Neuronal stem cell (in vitro differentiated cells): ENCODE measurements around the gene PPM1M.

ENCODE experiments used
- DNase-seq: peaks from one replicate; pipeline ENCODE4 v3.0.0-alpha.2; 2013; ENCODE audit warnings: low spot score
- H2AFZ ChIP-seq: one replicate; pipeline ENCODE4 v1.6.1; 2013; ENCODE audit warnings: mild to moderate bottlenecking, low read length, inconsistent platforms
- H2AK5ac ChIP-seq: 2 replicates; pipeline ENCODE4 v1.6.1; 2013; ENCODE audit warnings: low read depth, mild to moderate bottlenecking, inconsistent platforms, low read length, moderate library complexity, mixed read lengths
- H2BK120ac ChIP-seq: 2 replicates; pipeline ENCODE4 v1.6.1; 2013; ENCODE audit warnings: low read depth, mild to moderate bottlenecking, inconsistent platforms, low read length, moderate library complexity, mixed read lengths
- H2BK12ac ChIP-seq: one replicate; pipeline ENCODE4 v1.6.1; 2013; ENCODE audit warnings: low read length, inconsistent platforms
- H2BK15ac ChIP-seq: 2 replicates; pipeline ENCODE4 v1.6.1; 2013; ENCODE audit warnings: mild to moderate bottlenecking, low read length, inconsistent platforms, mixed read lengths
- H2BK5ac ChIP-seq: one replicate; pipeline ENCODE4 v1.6.1; 2013; ENCODE audit warnings: inconsistent platforms, mild to moderate bottlenecking, low read length, moderate library complexity
- H3K14ac ChIP-seq: one replicate; pipeline ENCODE4 v1.6.1; 2013; ENCODE audit warnings: low read length, inconsistent platforms
- H3K18ac ChIP-seq: 2 replicates; pipeline ENCODE4 v1.6.1; 2013; ENCODE audit warnings: low read length, inconsistent platforms
- H3K23ac ChIP-seq: 2 replicates; pipeline ENCODE4 v1.6.1; 2013; ENCODE audit warnings: low read depth, mild to moderate bottlenecking, mixed read lengths, low read length, inconsistent platforms; ENCODE audit not compliant: poor library complexity
- H3K27ac ChIP-seq: replicated peaks from 3 replicates; pipeline ENCODE4 v1.5.1; 2013; ENCODE audit warnings: low read length, inconsistent platforms
- H3K27me3 ChIP-seq, 3 experiments: 2 replicates each; pipeline ENCODE4 v1.6.1; 2013; ENCODE audit warnings: low read length in 3 of 3, mild to moderate bottlenecking in 2 of 3, inconsistent platforms in 1 of 3, low read depth in 1 of 3, mixed read lengths in 1 of 3, moderate library complexity in 1 of 3; ENCODE audit not compliant: control insufficient read depth in 3 of 3, insufficient read depth in 3 of 3
- H3K36me3 ChIP-seq, 2 donors: replicated peaks in 1 of 2; 2 replicates each; pipeline ENCODE4 v1.6.1; 2013; ENCODE audit warnings: low read length in 2 of 2; ENCODE audit not compliant: control insufficient read depth in 2 of 2, insufficient read depth in 2 of 2
- H3K4ac ChIP-seq: 2 replicates; pipeline ENCODE4 v1.6.1; 2013; ENCODE audit warnings: inconsistent platforms, mild to moderate bottlenecking, low read length, moderate library complexity
- H3K4me1 ChIP-seq, 2 donors: 1 replicate in 1 of 2; 2 replicates in 1 of 2; pipeline ENCODE4 v1.6.1; 2013; ENCODE audit warnings: low read length in 2 of 2, low read depth in 1 of 2; ENCODE audit not compliant: control insufficient read depth in 2 of 2, insufficient read depth in 1 of 2
- H3K4me2 ChIP-seq: one replicate; pipeline ENCODE4 v1.6.1; 2013; ENCODE audit warnings: mild to moderate bottlenecking, low read length, inconsistent platforms; ENCODE audit not compliant: insufficient read depth, poor library complexity, severe bottlenecking
- H3K4me3 ChIP-seq, 2 donors: 2 replicates each; pipeline ENCODE4 v1.5.1; 2013; ENCODE audit warnings: low read length in 2 of 2, mild to moderate bottlenecking in 2 of 2, inconsistent platforms in 1 of 2, moderate library complexity in 1 of 2
- H3K79me1 ChIP-seq: one replicate; pipeline ENCODE4 v1.6.1; 2013; ENCODE audit warnings: low read depth, mild to moderate bottlenecking, inconsistent platforms, low read length, moderate library complexity
- H3K9ac ChIP-seq: one replicate; pipeline ENCODE4 v1.6.1; 2013; ENCODE audit warnings: mild to moderate bottlenecking, low read depth, low read length, inconsistent platforms; ENCODE audit not compliant: poor library complexity
- H3K9me3 ChIP-seq, 2 donors: replicated peaks in 1 of 2; 2 replicates each; pipeline versions ENCODE3 to v1.6.1; 2013; ENCODE audit warnings: low read length in 2 of 2, mild to moderate bottlenecking in 2 of 2, inconsistent platforms in 1 of 2, low read depth in 1 of 2, mixed read lengths in 1 of 2, moderate library complexity in 1 of 2; ENCODE audit not compliant: control insufficient read depth in 2 of 2, insufficient read depth in 1 of 2
- H4K8ac ChIP-seq: one replicate; pipeline ENCODE4 v1.6.1; 2013; ENCODE audit warnings: low read depth, mild to moderate bottlenecking, inconsistent platforms, low read length, moderate library complexity
- H4K91ac ChIP-seq: one replicate; pipeline ENCODE4 v1.6.1; 2013; ENCODE audit warnings: low read length, low read depth, mild to moderate bottlenecking, inconsistent platforms; ENCODE audit not compliant: poor library complexity
- WGBS, 2 donors: extraction: QIAGEN DNeasy Blood & Tissue Kit; methylation state at CpG; one replicate each; pipeline ENCODE4 v1.1.7; 2013; ENCODE audit warnings: missing lambda C conversion rate in 2 of 2, mixed read lengths in 1 of 2; ENCODE audit not compliant: insufficient read length in 2 of 2, insufficient replicate concordance in 1 of 2; ENCODE audit errors: extremely low coverage in 2 of 2; 5-methylcytosine and 5-hydroxymethylcytosine counted together

PPM1M gene

GRCh38 chr3:52246728-52247408 is 1.3 kb downstream of the PPM1M start:
- DNase-seq, result no peak
- no peaks in the 10 kb centered on the region for H3K79me1 ChIP-seq
- H2BK12ac ChIP-seq, result no peak overlapping the region
- no peak overlapping the region for H4K91ac ChIP-seq
- H4K8ac ChIP-seq, result no peak overlapping the region
- no peak overlapping the region for H2BK120ac ChIP-seq
- no peak overlapping the region for H3K4ac ChIP-seq
- H3K4me1 ChIP-seq, result peaks cover 0 to 5% of the 10 kb centered on the region in 2 donors
- no peak overlapping the region for H3K4me2 ChIP-seq
- no peak overlapping the region for H3K4me3 ChIP-seq
- no peak overlapping the region for H3K18ac ChIP-seq
- peak overlapping the region; percentile 48 for H2AK5ac ChIP-seq
- peaks cover 4 to 7% of the 10 kb centered on the region in 2 donors for H3K9me3 ChIP-seq
- peaks cover 4 to 31% of the 10 kb centered on the region in 2 donors for H3K36me3 ChIP-seq
- peak overlapping the region; percentile 86 for H3K23ac ChIP-seq
- peak overlapping the region; percentile 10 for H2BK5ac ChIP-seq
- WGBS, 2 donors, result no CpG with 5 or more reads among the region's 14 CpGs
- H3K27ac ChIP-seq, result no peak overlapping the region
- H3K9ac ChIP-seq, result no peak overlapping the region
- H2AFZ ChIP-seq, result no peak overlapping the region
- H2BK15ac ChIP-seq, result no peak overlapping the region
- H3K14ac ChIP-seq, result no peak overlapping the region
- H3K27me3 ChIP-seq, result peaks cover 0 to 26% (median 0%) of the 10 kb centered on the region in 3 experiments

GRCh38 chr3:52247409-52248164 is 2.0 kb downstream of the PPM1M start:
- Histone ChIP-seq H3K4me1 (peaks cover 0 to 5% of the 10 kb centered on the region in 2 donors), H2BK120ac (no peak overlapping the region), H3K4me3 (no peak overlapping the region), H2BK12ac (no peak overlapping the region), H2BK15ac (no peak overlapping the region), H2AK5ac (no peak overlapping the region), H3K23ac (no peak overlapping the region), H3K9me3 (peaks cover 4 to 7% of the 10 kb centered on the region in 2 donors), H4K91ac (no peak overlapping the region), H3K4me2 (no peak overlapping the region), H3K27ac (no peak overlapping the region), H3K27me3 (peaks cover 0 to 26% (median 0%) of the 10 kb centered on the region in 3 experiments), H3K18ac (no peak overlapping the region), H4K8ac (no peak overlapping the region), H2AFZ (no peak overlapping the region), H3K14ac (no peak overlapping the region), H2BK5ac (no peak overlapping the region), H3K9ac (no peak overlapping the region), H3K79me1 (no peaks in the 10 kb centered on the region), H3K4ac (no peak overlapping the region), H3K36me3 (peaks cover 4 to 38% of the 10 kb centered on the region in 2 donors)
- WGBS, 2 donors, result no CpG with 5 or more reads among the region's 7 CpGs
- no peak for DNase-seq

GRCh38 chr3:52248165-52248541 is 2.6 kb downstream of the PPM1M start:
- H4K8ac ChIP-seq, result no peak overlapping the region
- H3K36me3 ChIP-seq, result peaks cover 6 to 44% of the 10 kb centered on the region in 2 donors
- H4K91ac ChIP-seq, result no peak overlapping the region
- no peak overlapping the region for H3K14ac ChIP-seq
- no peak overlapping the region for H3K18ac ChIP-seq
- no peak overlapping the region for H3K9ac ChIP-seq
- no peak overlapping the region for H3K27ac ChIP-seq
- no peak overlapping the region for H2BK5ac ChIP-seq
- H3K79me1 ChIP-seq, result no peaks in the 10 kb centered on the region
- no peak overlapping the region for H2BK12ac ChIP-seq
- H2BK15ac ChIP-seq, result no peak overlapping the region
- H3K9me3 ChIP-seq, result peaks cover 4 to 7% of the 10 kb centered on the region in 2 donors
- no peak overlapping the region for H2AFZ ChIP-seq
- no peak overlapping the region for H2AK5ac ChIP-seq
- no peak overlapping the region for H3K4me3 ChIP-seq
- H3K23ac ChIP-seq, result no peak overlapping the region
- H3K4me2 ChIP-seq, result no peak overlapping the region
- peaks cover 0 to 26% (median 0%) of the 10 kb centered on the region in 3 experiments for H3K27me3 ChIP-seq
- no CpG with 5 or more reads among the region's 10 CpGs for WGBS, 2 donors
- H3K4ac ChIP-seq, result no peak overlapping the region
- peaks cover 0 to 5% of the 10 kb centered on the region in 2 donors for H3K4me1 ChIP-seq
- DNase-seq, result no peak
- no peak overlapping the region for H2BK120ac ChIP-seq

- no peaks in the 10 kb centered on the region for H3K9me3 ChIP-seq
- no peaks in the 10 kb centered on the region for H3K79me1 ChIP-seq
- H3K4me2 ChIP-seq, result no peak overlapping the region
- DNase-seq, result no peak
- H2AFZ ChIP-seq, result no peak overlapping the region
- H2BK15ac ChIP-seq, result no peak overlapping the region
- no peak overlapping the region for H3K27ac ChIP-seq
- no peak overlapping the region for H3K9ac ChIP-seq
- H4K91ac ChIP-seq, result no peak overlapping the region
- H3K27me3 ChIP-seq, result peaks cover 0 to 25% (median 0%) of the 10 kb centered on the region in 3 experiments
- WGBS, 2 donors, result no CpG with 5 or more reads among the region's 10 CpGs
- H2AK5ac ChIP-seq, result no peak overlapping the region
- H4K8ac ChIP-seq, result no peak overlapping the region
- H3K18ac ChIP-seq, result no peak overlapping the region
- H3K14ac ChIP-seq, result no peak overlapping the region
- H3K36me3 ChIP-seq, result peaks cover 13 to 52% of the 10 kb centered on the region in 2 donors
- H3K4ac ChIP-seq, result no peak overlapping the region
- no peak overlapping the region for H2BK5ac ChIP-seq
- no peak overlapping the region for H2BK120ac ChIP-seq
- H3K23ac ChIP-seq, result no peak overlapping the region
- H3K4me3 ChIP-seq, result no peak overlapping the region
- H3K4me1 ChIP-seq, result peaks cover 0 to 5% of the 10 kb centered on the region in 2 donors
- no peak overlapping the region for H2BK12ac ChIP-seq
Observed at GRCh38 chr3:52248816-52249547, 3.4 kb downstream of the PPM1M start.
